Measurements from ENCODE around the gene RRP12. TPM values are rescaled to one million over a fixed set of nuclear protein-coding genes. Genes with fewer than 3 reads are reported as not detected.
A peak's percentile ranks its signal among the peaks of the same experiment; 100 is the strongest.

Gene RRP12
- total and polyA plus RNA-seq, 2 of the 4 experiments (the other 2 are of a cell fraction), result 21.5 to 23.3 TPM

DNA sequence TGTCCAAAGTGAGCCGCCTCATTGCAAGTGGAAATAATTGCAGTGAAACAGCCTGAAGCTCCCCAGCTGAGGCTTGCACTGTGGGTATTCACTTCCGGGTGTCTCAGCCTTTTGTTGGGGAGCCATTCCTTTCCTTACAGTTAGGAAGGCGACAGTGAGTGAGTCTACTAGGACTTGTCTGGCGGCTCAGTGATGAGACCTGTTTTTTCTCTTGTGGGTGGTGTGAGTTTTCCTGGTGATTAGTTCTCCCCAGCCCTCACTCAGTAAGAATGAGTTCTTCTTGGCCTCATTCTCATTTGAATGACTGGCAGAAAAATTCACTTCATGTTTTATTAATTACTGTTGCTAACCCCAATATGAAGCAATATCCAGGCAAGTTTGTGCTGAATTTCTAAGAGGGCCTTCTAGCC is 27.4 kb upstream of the RRP12 start:
- H4K8ac ChIP-seq (ENCODE audit: low read depth in 2 of 2, low read length in 2 of 2), result peak overlapping the region in 1 of 2 experiments; percentile 22; a peak in 1 of 4 replicates
- no peak for TF ChIP-seq MAZ (IDR thresholded peaks at IDR 0.05; ENCODE audit: borderline replicate concordance, low read depth, low read length)
- peak; percentile 52; the same call in 1 of the 2 replicates for TF ChIP-seq CEBPB (IDR thresholded peaks at IDR 0.05; ENCODE audit: low read depth, low read length)
- peak overlapping the region; percentile 16 for H2AFZ ChIP-seq (replicated peaks; ENCODE audit: low read length, poor library complexity)
- intact Hi-C loops (cut with micrococcal nuclease) (no loop called here), dilution Hi-C loops (cut with HindIII; ENCODE audit: low sequenced_read_pairs, unreplicated experiment) (no loop called here), in situ Hi-C loops (cut with MboI; ENCODE audit: low sequenced_read_pairs) (no loop called here)
- ChIA-PET POLR2A (ENCODE audit: unreplicated experiment) (no interaction called here), CTCF (no interaction called here)
- no peak overlapping the region for H3K18ac ChIP-seq (ENCODE audit: low read depth, low read length)
- peak overlapping the region; percentile 20 for H3K14ac ChIP-seq (replicated peaks; ENCODE audit: low read depth, low read length)
- H4K91ac ChIP-seq (ENCODE audit: insufficient read depth, low read depth, low read length), result no peak overlapping the region
- no peaks in the 10 kb centered on the region for H3K27me3 ChIP-seq (ENCODE audit: control insufficient read depth, insufficient read depth, low read length)
- no peak overlapping the region for H3K56ac ChIP-seq (ENCODE audit: extremely low read depth, insufficient read depth, low read length)
- peaks cover 11 to 50% of the 10 kb centered on the region in 2 experiments; a peak in 3 of 4 replicates for H3K79me1 ChIP-seq (ENCODE audit: low read depth in 1 of 2, low read length in 2 of 2)
- H3K4ac ChIP-seq (ENCODE audit: low read depth, low read length), result no peak overlapping the region
- DNase-seq, result no peak
- peaks cover 30% of the 10 kb centered on the region for H3K36me3 ChIP-seq (ENCODE audit: control insufficient read depth, insufficient read depth, low read length)
- peak overlapping the region; percentile 71 for H3K27ac ChIP-seq (ENCODE audit: insufficient read depth, low read length)
- peaks cover 6% of the 10 kb centered on the region for H3K4me1 ChIP-seq (ENCODE audit: control insufficient read depth, insufficient read depth, low read length)
- peaks cover 43% of the 10 kb centered on the region for H4K20me1 ChIP-seq (ENCODE audit: insufficient read depth, low read length)
- no peak overlapping the region for H2BK120ac ChIP-seq (ENCODE audit: low read depth, low read length)
- peak overlapping the region; percentile 34 for H2BK5ac ChIP-seq (ENCODE audit: low read depth, low read length, poor library complexity, severe bottlenecking)
- H2AK5ac ChIP-seq (ENCODE audit: low read depth, low read length), result peak overlapping the region; percentile 66; the same call in 1 of the 2 replicates
- BruUV-seq (replicated peaks), result no TSS peak
- H3K9me3 ChIP-seq (ENCODE audit: control insufficient read depth, insufficient read depth, low read length), result no peaks in the 10 kb centered on the region
- H3K4me2 ChIP-seq (ENCODE audit: low read depth, low read length), result peak overlapping the region; percentile 99
- H3K4me3 ChIP-seq (ENCODE audit: insufficient read depth, low read depth, low read length), result peak overlapping the region; percentile 17
- H2BK15ac ChIP-seq (ENCODE audit: low read depth, low read length), result no peak overlapping the region
- no peak for ATAC-seq (ENCODE audit: low read depth)
- H3K9ac ChIP-seq (ENCODE audit: low read depth, low read length), result peak overlapping the region; percentile 68; the same call in 1 of the 2 replicates
- H4K5ac ChIP-seq (ENCODE audit: low read depth, low read length), result 0 out of 2 replicates have a peak overlapping the region, but pooled peaks have one; percentile 12
- H2AK9ac ChIP-seq (replicated peaks; ENCODE audit: low read depth, low read length, poor library complexity), result peak overlapping the region; percentile 57
- no peaks in the 10 kb centered on the region for H3K9me1 ChIP-seq (ENCODE audit: insufficient read depth, low read length)
- no CpG with 5 or more reads among the region's 4 CpGs for WGBS, 2 experiments (ENCODE audit: extremely low coverage in 2 of 2, insufficient read length in 1 of 2)
- H2BK20ac ChIP-seq (ENCODE audit: low read depth, low read length), result no peak overlapping the region
- peak overlapping the region; percentile 50; the same call in 1 of the 2 replicates for H3K23ac ChIP-seq (ENCODE audit: low read depth, low read length)

All from IMR-90 (cell line).